ENCODE measurements around the gene PFDN2. TPM values are rescaled to one million over a fixed set of nuclear protein-coding genes. Genes with fewer than 3 reads are reported as not detected.

The PFDN2 gene
- polyA plus RNA-seq, 1 of the 3 experiments (the other 2 are of a cell fraction), result 445 TPM

GRCh38 chr1:161073474-161074121, 44.2 kb downstream of the PFDN2 start:
- DNase-seq, result no peak
- Histone ChIP-seq H2AFZ (ENCODE audit: low read depth) (no peak overlapping the region), H3K4me2 (no peak overlapping the region), H3K36me3 (replicated peaks in 1 of 2; ENCODE audit: control insufficient read depth in 1 of 2, insufficient read depth in 2 of 2, low read length in 1 of 2) (no peaks in the 10 kb centered on the region), H3K9ac (no peak overlapping the region), H3K4me1 (ENCODE audit: control insufficient read depth in 1 of 2, insufficient read depth in 2 of 2, low read depth in 1 of 2, low read length in 1 of 2) (no peaks in the 10 kb centered on the region), H4K20me1 (ENCODE audit: insufficient read depth) (no peaks in the 10 kb centered on the region), H3F3A (replicated peaks; ENCODE audit: insufficient read depth) (no peaks in the 10 kb centered on the region), H3K9me2 (no peaks in the 10 kb centered on the region), H3K27me3 (ENCODE audit: insufficient read depth) (no peaks in the 10 kb centered on the region), H3K4me3 (ENCODE audit: low read depth in 2 of 2, low read length in 1 of 2) (no peak overlapping the region), H3K9me3 (no peaks in the 10 kb centered on the region), H3K27ac (ENCODE audit: low read depth in 2 of 2, low read length in 1 of 2) (no peak overlapping the region), H3K79me2 (ENCODE audit: insufficient read depth) (no peaks in the 10 kb centered on the region)
- CTCF ChIA-PET, result interaction anchor here (1.0 to 22.7 kb wide), 3 partner anchors 9 to 23 kb away, joined by 3 to 198 read pairs (median 3); partner anchors contain the start of gene KLHDC9
- WGBS (ENCODE audit: low lambda C conversion rate), result 67% methylated on average over 1 of the region's 7 CpGs
- POLR2A ChIA-PET, result no interaction called here
- TF ChIP-seq USF1 (IDR thresholded peaks at IDR 0.05; ENCODE audit: borderline replicate concordance, low read depth) (no peak), GATA2 (CRISPR knock-in tag; IDR thresholded peaks at IDR 0.05) (no peak), FOXJ3 (CRISPR knock-in tag; IDR thresholded peaks at IDR 0.05) (no peak), MXI1 (IDR thresholded peaks at IDR 0.05; ENCODE audit: low read depth, low read length) (no peak), SMC3 (IDR thresholded peaks at IDR 0.05; ENCODE audit: low read depth, low read length) (no peak), RCOR1 (IDR thresholded peaks at IDR 0.05; ENCODE audit: low read length) (no peak), CHD2 (IDR thresholded peaks at IDR 0.05; ENCODE audit: low read length, partially characterized antibody) (no peak), RXRA (IDR thresholded peaks at IDR 0.05; ENCODE audit: borderline replicate concordance, low read depth) (no peak), FOXM1 (IDR thresholded peaks at IDR 0.05; ENCODE audit: low read depth) (no peak), RAD21 (IDR thresholded peaks at IDR 0.05; ENCODE audit: low read length) (no peak), CTCF (IDR thresholded peaks at IDR 0.05) (no peak), MAX (IDR thresholded peaks at IDR 0.05; ENCODE audit: low read depth) (no peak), NRF1 (IDR thresholded peaks at IDR 0.05; ENCODE audit: low read depth, low read length) (no peak), ELF1 (IDR thresholded peaks at IDR 0.05) (no peak), REST (IDR thresholded peaks at IDR 0.05; ENCODE audit: low read depth, low read length) (no peak), IRF3 (IDR thresholded peaks at IDR 0.05; ENCODE audit: low read depth, low read length) (no peak), ZBTB33 (IDR thresholded peaks at IDR 0.05; ENCODE audit: borderline replicate concordance, low read depth) (no peak), YY1 (IDR thresholded peaks at IDR 0.05; ENCODE audit: low read depth) (no peak), EP300 (IDR thresholded peaks at IDR 0.05; ENCODE audit: borderline replicate concordance in 1 of 2, low read depth in 1 of 2, low read length in 1 of 2) (no peak)
